OCI-LY3 (cell line): Measurements from ENCODE around the gene USP54.

Experiments used
- H2AFZ ChIP-seq: fragments of 200-600, 300-600 bp; shearing (Covaris generic); 2 replicates; pipeline ENCODE4 v1.6.0; 2014; ENCODE audit warnings: antibody characterized with exemption, low read depth, low read length
- H3K27ac ChIP-seq: fragments of 200-600, 300-600 bp; sonication (generic); 2 replicates; pipeline ENCODE4 v1.5.1; 2014; ENCODE audit warnings: mild to moderate bottlenecking, low read length, moderate library complexity, mixed read lengths
- H3K27me3 ChIP-seq: fragments of 200-600, 300-600 bp; sonication (generic); 2 replicates; pipeline ENCODE4 v1.6.1; 2014; ENCODE audit warnings: low read depth, low read length, mixed read lengths
- H3K36me3 ChIP-seq: fragments of 200-600, 300-600 bp; sonication (generic); replicated peaks from 2 replicates; pipeline ENCODE3; 2014; ENCODE audit warnings: low read depth, low read length, mixed read lengths
- H3K4me1 ChIP-seq: fragments of 300-600, 200-600 bp; sonication (generic); 2 replicates; pipeline ENCODE4 v1.6.1; 2014; ENCODE audit warnings: low read length, mixed read lengths
- H3K4me2 ChIP-seq: fragments of 200-600, 300-600 bp; sonication (generic); 2 replicates; pipeline ENCODE4 v1.6.1; 2014; ENCODE audit warnings: low read length, mixed read lengths
- H3K4me3 ChIP-seq: fragments of 300-600, 200-600 bp; sonication (generic); 2 replicates; pipeline ENCODE4 v1.5.1; 2014; ENCODE audit warnings: antibody characterized with exemption, mild to moderate bottlenecking, low read length, moderate library complexity
- H3K79me2 ChIP-seq: fragments of 300-600, 200-600 bp; shearing (Covaris generic); 2 replicates; pipeline ENCODE4 v1.6.1; 2014; ENCODE audit warnings: mild to moderate bottlenecking, low read length, mixed read lengths
- H3K9ac ChIP-seq: fragments of 300-600, 200-600 bp; shearing (Covaris generic); 2 replicates; pipeline ENCODE4 v1.6.0; 2014; ENCODE audit warnings: mild to moderate bottlenecking, low read length, moderate library complexity
- H3K9me3 ChIP-seq: fragments of 200-600, 300-600 bp; shearing (Covaris generic); 2 replicates; pipeline ENCODE4 v1.6.1; 2014; ENCODE audit warnings: low read length, mixed read lengths; ENCODE audit not compliant: insufficient read depth
- H4K20me1 ChIP-seq: fragments of 200-600, 300-600 bp; sonication (generic); 2 replicates; pipeline ENCODE4 v1.6.1; 2016; ENCODE audit warnings: low read length, mixed read lengths; ENCODE audit not compliant: insufficient read depth
- EZH2phosphoT487 ChIP-seq: fragments of 200-600 bp; shearing (Covaris generic); IDR thresholded peaks from 2 replicates; pipeline ENCODE4 v1.6.1; 2018; ENCODE audit warnings: antibody characterized with exemption, mixed run types, low read depth
- TF ChIP-seq, protein P1 (sequence below): fragments of 200-600, 300-600 bp; sonication (generic); IDR thresholded peaks from 2 replicates; pipeline ENCODE4 v1.5.1; 2014; ENCODE audit warnings: antibody characterized with exemption, low read length, low read depth

USP54 gene

DNA sequence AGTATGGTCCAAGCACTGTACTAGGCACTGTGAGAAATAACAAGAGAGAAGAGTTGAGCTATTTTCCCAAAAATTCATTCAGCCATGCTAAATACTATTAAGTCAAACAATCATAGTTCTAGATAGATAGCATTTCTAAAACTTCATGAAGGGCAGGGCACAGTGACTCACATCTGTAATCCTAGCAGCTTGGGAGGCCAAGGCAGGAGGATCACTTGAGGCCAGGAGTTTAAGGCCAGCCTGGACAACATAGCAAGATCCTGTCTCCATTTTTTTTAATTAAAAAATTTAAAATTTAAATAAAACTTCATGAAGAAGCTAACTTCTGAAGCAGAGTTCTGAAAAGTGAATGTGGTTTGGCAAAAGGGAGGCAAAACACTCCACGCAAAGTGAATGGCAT is 29.9 kb downstream of the USP54 start:
- no peaks in the 10 kb centered on the region for H3K79me2 ChIP-seq
- H3K27ac ChIP-seq = no peak overlapping the region
- no peak overlapping the region for H3K4me3 ChIP-seq
- no peaks in the 10 kb centered on the region for H3K36me3 ChIP-seq
- no peaks in the 10 kb centered on the region for H3K4me1 ChIP-seq
- H3K27me3 ChIP-seq = no peaks in the 10 kb centered on the region
- no peak overlapping the region for H3K9ac ChIP-seq
- H3K4me2 ChIP-seq = no peak overlapping the region
- TF ChIP-seq, protein P1, sequence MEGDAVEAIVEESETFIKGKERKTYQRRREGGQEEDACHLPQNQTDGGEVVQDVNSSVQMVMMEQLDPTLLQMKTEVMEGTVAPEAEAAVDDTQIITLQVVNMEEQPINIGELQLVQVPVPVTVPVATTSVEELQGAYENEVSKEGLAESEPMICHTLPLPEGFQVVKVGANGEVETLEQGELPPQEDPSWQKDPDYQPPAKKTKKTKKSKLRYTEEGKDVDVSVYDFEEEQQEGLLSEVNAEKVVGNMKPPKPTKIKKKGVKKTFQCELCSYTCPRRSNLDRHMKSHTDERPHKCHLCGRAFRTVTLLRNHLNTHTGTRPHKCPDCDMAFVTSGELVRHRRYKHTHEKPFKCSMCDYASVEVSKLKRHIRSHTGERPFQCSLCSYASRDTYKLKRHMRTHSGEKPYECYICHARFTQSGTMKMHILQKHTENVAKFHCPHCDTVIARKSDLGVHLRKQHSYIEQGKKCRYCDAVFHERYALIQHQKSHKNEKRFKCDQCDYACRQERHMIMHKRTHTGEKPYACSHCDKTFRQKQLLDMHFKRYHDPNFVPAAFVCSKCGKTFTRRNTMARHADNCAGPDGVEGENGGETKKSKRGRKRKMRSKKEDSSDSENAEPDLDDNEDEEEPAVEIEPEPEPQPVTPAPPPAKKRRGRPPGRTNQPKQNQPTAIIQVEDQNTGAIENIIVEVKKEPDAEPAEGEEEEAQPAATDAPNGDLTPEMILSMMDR = no peak
- no peak for TF ChIP-seq EZH2phosphoT487
- H2AFZ ChIP-seq = no peak overlapping the region
- H3K9me3 ChIP-seq = no peaks in the 10 kb centered on the region
- H4K20me1 ChIP-seq = no peaks in the 10 kb centered on the region

DNA sequence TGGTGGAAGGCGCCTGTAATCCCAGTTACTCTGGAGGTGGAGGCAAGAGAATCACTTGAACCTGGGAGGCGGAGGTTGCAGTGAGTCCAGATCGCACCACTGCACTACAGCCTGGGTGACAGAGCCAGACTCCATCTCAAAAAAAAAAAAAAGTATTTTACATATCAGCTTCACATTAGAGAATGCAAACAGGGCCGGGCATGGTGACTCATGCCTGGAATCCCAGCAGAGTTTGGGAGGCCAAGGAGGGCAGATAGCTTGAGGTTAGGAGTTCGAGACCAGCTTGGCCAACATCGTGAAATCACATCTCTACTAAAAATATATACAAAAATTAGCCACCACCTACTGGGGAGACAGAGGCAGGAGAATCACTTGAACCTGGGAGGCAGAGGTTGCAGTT is 31.6 kb downstream of the USP54 start:
- H3K27ac ChIP-seq = no peak overlapping the region
- H3K4me2 ChIP-seq = no peak overlapping the region
- no peak for TF ChIP-seq EZH2phosphoT487
- TF ChIP-seq, protein P1 = no peak
- H3K27me3 ChIP-seq = no peaks in the 10 kb centered on the region
- H3K79me2 ChIP-seq = no peaks in the 10 kb centered on the region
- H2AFZ ChIP-seq = no peak overlapping the region
- H4K20me1 ChIP-seq = no peaks in the 10 kb centered on the region
- H3K4me1 ChIP-seq = no peaks in the 10 kb centered on the region
- no peak overlapping the region for H3K9ac ChIP-seq
- H3K4me3 ChIP-seq = no peak overlapping the region
- H3K36me3 ChIP-seq = no peaks in the 10 kb centered on the region
- no peaks in the 10 kb centered on the region for H3K9me3 ChIP-seq

DNA sequence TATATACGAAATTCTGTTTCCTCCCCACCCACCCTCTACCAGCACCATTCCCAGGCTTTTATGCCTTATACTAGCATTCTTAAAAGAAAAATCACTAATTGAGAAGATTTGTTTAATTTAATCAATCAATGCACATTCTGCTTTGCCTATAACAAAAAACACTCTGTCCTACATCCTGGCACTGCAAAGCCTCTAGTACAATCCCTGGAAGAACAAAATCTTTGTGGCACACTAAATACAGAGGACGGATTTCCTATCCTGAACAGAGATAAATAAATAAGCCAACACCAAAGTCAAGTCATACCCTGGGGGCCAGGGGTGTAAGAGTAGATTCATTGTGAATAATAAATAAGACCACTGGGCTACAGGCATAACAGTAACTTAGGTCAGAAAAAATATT is 34.3 kb downstream of the USP54 start:
- H3K27me3 ChIP-seq = no peaks in the 10 kb centered on the region
- no peak for TF ChIP-seq EZH2phosphoT487
- TF ChIP-seq, protein P1 = no peak
- H2AFZ ChIP-seq = no peak overlapping the region

GRCh38 chr10:73554721-73555120 is 36.4 kb downstream of the USP54 start:
- no peaks in the 10 kb centered on the region for H3K79me2 ChIP-seq
- H3K9me3 ChIP-seq = no peaks in the 10 kb centered on the region
- H3K4me3 ChIP-seq = no peak overlapping the region
- no peak overlapping the region for H2AFZ ChIP-seq
- H3K4me1 ChIP-seq = no peaks in the 10 kb centered on the region
- H3K27ac ChIP-seq = no peak overlapping the region
- H3K36me3 ChIP-seq = no peaks in the 10 kb centered on the region
- no peak overlapping the region for H3K4me2 ChIP-seq
- H3K27me3 ChIP-seq = no peaks in the 10 kb centered on the region
- H4K20me1 ChIP-seq = no peaks in the 10 kb centered on the region
- H3K9ac ChIP-seq = no peak overlapping the region
- TF ChIP-seq, protein P1 = no peak
- no peak for TF ChIP-seq EZH2phosphoT487

More for the DNA sequence above, 34.3 kb downstream of the USP54 start:
- no peaks in the 10 kb centered on the region for H3K36me3 ChIP-seq
- H4K20me1 ChIP-seq = no peaks in the 10 kb centered on the region
- H3K79me2 ChIP-seq = no peaks in the 10 kb centered on the region
- no peak overlapping the region for H3K9ac ChIP-seq
- no peaks in the 10 kb centered on the region for H3K4me1 ChIP-seq
- H3K9me3 ChIP-seq = no peaks in the 10 kb centered on the region
- no peak overlapping the region for H3K4me3 ChIP-seq
- H3K4me2 ChIP-seq = no peak overlapping the region
- H3K27ac ChIP-seq = no peak overlapping the region
